Measurements from ENCODE around the gene LNP1. TPM values are rescaled to one million over a fixed set of nuclear protein-coding genes. Genes with fewer than 3 reads are reported as not detected.

Gene LNP1
- total RNA-seq, 1 experiment from 2014 or later, result 1.8 TPM

- ATAC-seq, result no peak
- no peak for DNase-seq (ENCODE audit: low read depth, low spot score)
- Histone ChIP-seq H3K27ac (ENCODE audit: low read length) (no peak overlapping the region), H3K36me3 (ENCODE audit: control insufficient read depth, insufficient read depth, low read length) (peaks cover 35% of the 10 kb centered on the region), H3K4me1 (ENCODE audit: control insufficient read depth, insufficient read depth, low read length) (no peaks in the 10 kb centered on the region), H3K27me3 (ENCODE audit: control insufficient read depth, insufficient read depth, low read length) (no peaks in the 10 kb centered on the region), H3K4me3 (ENCODE audit: low read depth in 2 of 2, low read length in 2 of 2) (no peak overlapping the region), H3K9me3 (ENCODE audit: control insufficient read depth, insufficient read depth, low read depth, low read length) (no peaks in the 10 kb centered on the region)
- ChIA-PET POLR2A (no interaction called here), CTCF (no interaction called here)
- TF ChIP-seq POLR2AphosphoS5 (IDR thresholded peaks at IDR 0.05; ENCODE audit: low read depth, low read length) (no peak), CTCF (IDR thresholded peaks at IDR 0.05) (no peak), TCF7L2 (IDR thresholded peaks at IDR 0.05; ENCODE audit: low read depth, low read length) (no peak), SIN3A (IDR thresholded peaks at IDR 0.05; ENCODE audit: borderline replicate concordance, insufficient read depth, low read depth, low read length) (no peak), REST (IDR thresholded peaks at IDR 0.05; ENCODE audit: insufficient read depth in 1 of 2, low read depth in 2 of 2, low read length in 1 of 2) (no peak)
- intact Hi-C loops (cut with micrococcal nuclease; ENCODE audit: unreplicated experiment), result no loop called here
- BruUV-seq (replicated peaks), result no TSS peak
- in situ Hi-C loops (cut with HindIII; ENCODE audit: low pct_unique_long_range_greater_than_20kb, low sequenced_read_pairs), result no loop called here
Observed at GRCh38 chr3:100364421-100364820, 36.9 kb upstream of the LNP1 start.

GRCh38 chr3:100366424-100366823 lies 34.9 kb upstream of the LNP1 start:
- Histone ChIP-seq H3K9me3 (ENCODE audit: control insufficient read depth, insufficient read depth, low read depth, low read length) (no peaks in the 10 kb centered on the region), H3K27ac (ENCODE audit: low read length) (no peak overlapping the region), H3K4me3 (ENCODE audit: low read depth in 2 of 2, low read length in 2 of 2) (no peak overlapping the region), H3K4me1 (ENCODE audit: control insufficient read depth, insufficient read depth, low read length) (no peaks in the 10 kb centered on the region), H3K27me3 (ENCODE audit: control insufficient read depth, insufficient read depth, low read length) (no peaks in the 10 kb centered on the region), H3K36me3 (ENCODE audit: control insufficient read depth, insufficient read depth, low read length) (peaks cover 39% of the 10 kb centered on the region)
- TF ChIP-seq SIN3A (IDR thresholded peaks at IDR 0.05; ENCODE audit: borderline replicate concordance, insufficient read depth, low read depth, low read length) (no peak), REST (IDR thresholded peaks at IDR 0.05; ENCODE audit: insufficient read depth in 1 of 2, low read depth in 2 of 2, low read length in 1 of 2) (no peak), CTCF (IDR thresholded peaks at IDR 0.05) (no peak), POLR2AphosphoS5 (IDR thresholded peaks at IDR 0.05; ENCODE audit: low read depth, low read length) (no peak), TCF7L2 (IDR thresholded peaks at IDR 0.05; ENCODE audit: low read depth, low read length) (no peak)
- in situ Hi-C loops (cut with HindIII; ENCODE audit: low pct_unique_long_range_greater_than_20kb, low sequenced_read_pairs) (no loop called here), intact Hi-C loops (cut with micrococcal nuclease; ENCODE audit: unreplicated experiment) (no loop called here)
- ChIA-PET POLR2A (no interaction called here), CTCF (no interaction called here)
- no peak for ATAC-seq
- no peak for DNase-seq (ENCODE audit: low read depth, low spot score)
- BruUV-seq (replicated peaks), result no TSS peak
